ENCODE data around the gene GNAS. TPM values are rescaled to one million over a fixed set of nuclear protein-coding genes. Genes with fewer than 3 reads are reported as not detected.

GNAS gene
- total RNA-seq, 4 donors from 2014 or later = 513 to 854 (median 781) TPM

GRCh38 chr20:58850693-58851174 is 1.8 kb upstream of the GNAS start, which contains the start of gene GNAS-AS1:
GNAS-AS1 (minus strand) TSS chr20:58850902.
- in situ Hi-C loops (cut with MboI; ENCODE audit: low sequenced_read_pairs in 4 of 4) = loop anchor here in 3 of 4 donors (25.0 kb wide), 3 partner anchors 562 to 613 kb away; partner anchors contain the start of gene ANKRD60 (in 1 of the 3)
- peak; percentile 48 to 80 for DNase-seq
- no peak for TF ChIP-seq POLR2A (IDR thresholded peaks at IDR 0.05)
- TF ChIP-seq, protein P1, sequence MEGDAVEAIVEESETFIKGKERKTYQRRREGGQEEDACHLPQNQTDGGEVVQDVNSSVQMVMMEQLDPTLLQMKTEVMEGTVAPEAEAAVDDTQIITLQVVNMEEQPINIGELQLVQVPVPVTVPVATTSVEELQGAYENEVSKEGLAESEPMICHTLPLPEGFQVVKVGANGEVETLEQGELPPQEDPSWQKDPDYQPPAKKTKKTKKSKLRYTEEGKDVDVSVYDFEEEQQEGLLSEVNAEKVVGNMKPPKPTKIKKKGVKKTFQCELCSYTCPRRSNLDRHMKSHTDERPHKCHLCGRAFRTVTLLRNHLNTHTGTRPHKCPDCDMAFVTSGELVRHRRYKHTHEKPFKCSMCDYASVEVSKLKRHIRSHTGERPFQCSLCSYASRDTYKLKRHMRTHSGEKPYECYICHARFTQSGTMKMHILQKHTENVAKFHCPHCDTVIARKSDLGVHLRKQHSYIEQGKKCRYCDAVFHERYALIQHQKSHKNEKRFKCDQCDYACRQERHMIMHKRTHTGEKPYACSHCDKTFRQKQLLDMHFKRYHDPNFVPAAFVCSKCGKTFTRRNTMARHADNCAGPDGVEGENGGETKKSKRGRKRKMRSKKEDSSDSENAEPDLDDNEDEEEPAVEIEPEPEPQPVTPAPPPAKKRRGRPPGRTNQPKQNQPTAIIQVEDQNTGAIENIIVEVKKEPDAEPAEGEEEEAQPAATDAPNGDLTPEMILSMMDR (IDR thresholded peaks at IDR 0.05 in 4 of 5, conservative IDR thresholded peaks at IDR 0.05 in 1 of 5) = no peak
- Histone ChIP-seq H3K36me3 (no peaks in the 10 kb centered on the region), H3K27me3 (peaks cover 17 to 34% (median 26%) of the 10 kb centered on the region in 3 donors), H3K9me3 (no peaks in the 10 kb centered on the region), H3K4me3 (peak within 1 kb of the TSS; percentile 53 to 64 (median 58)), H3K27ac (peak within 1 kb of the TSS in 1 of 4 donors; percentile 44), H3K4me1 (no peaks in the 10 kb centered on the region)
- intact Hi-C loops (cut with DNase I; ENCODE audit: low total_unique reads) = loop anchor here (10.0 kb wide), 1 partner anchor 196 kb away; the partner anchor contains the start of gene STX16
- peak; percentile 50 to 63 for ATAC-seq

DNA sequence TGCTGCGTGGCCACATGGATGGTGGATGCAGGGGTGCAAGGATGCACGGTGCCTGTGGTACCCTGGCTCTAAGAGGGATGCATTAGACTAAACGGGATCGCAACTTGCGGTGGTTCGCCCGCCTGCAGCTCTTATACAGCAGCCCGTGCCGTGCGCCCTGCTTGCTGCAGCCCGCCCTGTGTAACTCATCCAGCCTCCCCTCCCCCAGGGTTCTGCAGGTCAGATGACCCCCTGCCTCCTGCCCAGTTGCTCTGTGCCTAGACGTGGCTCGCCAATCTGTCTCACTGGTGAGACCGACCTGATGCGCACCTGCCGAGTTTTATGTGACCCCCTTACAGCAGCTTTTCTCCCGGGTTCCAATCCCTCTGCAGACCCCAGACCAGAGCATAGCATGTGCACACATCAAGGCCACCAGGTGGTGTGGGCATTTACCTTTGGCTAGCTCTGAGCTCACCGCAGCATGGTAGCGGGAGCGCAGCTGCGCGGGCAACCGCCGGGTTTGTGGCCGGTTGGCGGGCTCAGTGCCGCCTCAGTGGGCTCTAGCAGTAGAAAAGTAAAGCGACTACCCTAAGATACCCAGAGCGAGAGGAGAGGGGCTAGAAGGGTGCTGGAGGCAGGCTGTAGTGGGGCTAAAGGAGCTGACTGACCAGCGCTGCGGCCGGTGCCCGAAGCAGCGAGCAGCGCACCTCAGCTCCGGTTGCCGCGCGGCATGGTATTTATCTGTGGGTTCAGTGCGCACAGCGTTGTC is 1.1 kb upstream of the GNAS start:
- peaks cover 23 to 38% (median 31%) of the 10 kb centered on the region in 3 donors for H3K27me3 ChIP-seq
- no peaks in the 10 kb centered on the region for H3K4me1 ChIP-seq
- intact Hi-C loops (cut with DNase I; ENCODE audit: low total_unique reads) (loop anchor here (10.0 kb wide), 1 partner anchor 197 kb away; the partner anchor contains the start of gene STX16), in situ Hi-C loops (cut with MboI; ENCODE audit: low sequenced_read_pairs in 4 of 4) (loop anchor here in 3 of 4 donors (25.0 kb wide), 3 partner anchors 561 to 614 kb away; partner anchors contain the start of gene ANKRD60 (in 1 of the 3))
- ATAC-seq (no peak), DNase-seq (no peak)
- H3K9me3 ChIP-seq = no peaks in the 10 kb centered on the region
- no peak overlapping the region for H3K27ac ChIP-seq
- H3K36me3 ChIP-seq = no peaks in the 10 kb centered on the region
- TF ChIP-seq, protein P1 (IDR thresholded peaks at IDR 0.05 in 4 of 5, conservative IDR thresholded peaks at IDR 0.05 in 1 of 5) = no peak
- TF ChIP-seq POLR2A (IDR thresholded peaks at IDR 0.05) = no peak
- H3K4me3 ChIP-seq = peak overlapping the region; percentile 53 to 64 (median 58)

GRCh38 chr20:58851969-58852458 is 502 bp upstream of the GNAS start:
- no peak for DNase-seq
- Histone ChIP-seq H3K27me3 (peaks cover 23 to 38% (median 36%) of the 10 kb centered on the region in 3 donors), H3K36me3 (no peaks in the 10 kb centered on the region), H3K27ac (no peak overlapping the region), H3K4me1 (no peaks in the 10 kb centered on the region), H3K4me3 (peak overlapping the region; percentile 53 to 64 (median 58)), H3K9me3 (no peaks in the 10 kb centered on the region)
- intact Hi-C loops (cut with DNase I; ENCODE audit: low total_unique reads) (loop anchor here (1.0 to 10.0 kb wide), 2 partner anchors 30 to 197 kb away; partner anchors contain the start of gene STX16), in situ Hi-C loops (cut with MboI; ENCODE audit: low sequenced_read_pairs in 4 of 4) (loop anchor here in 3 of 4 donors (25.0 kb wide), 3 partner anchors 560 to 615 kb away; partner anchors contain the start of gene ANKRD60 (in 1 of the 3))
- ATAC-seq = no peak
- TF ChIP-seq, protein P1 (IDR thresholded peaks at IDR 0.05 in 4 of 5, conservative IDR thresholded peaks at IDR 0.05 in 1 of 5) = no peak
- TF ChIP-seq POLR2A (IDR thresholded peaks at IDR 0.05) = no peak

- H3K27me3 ChIP-seq = peaks cover 29 to 40% (median 38%) of the 10 kb centered on the region in 3 donors
- in situ Hi-C loops (cut with MboI; ENCODE audit: low sequenced_read_pairs in 4 of 4) (loop anchor here in 3 of 4 donors (25.0 kb wide), 3 partner anchors 559 to 616 kb away; partner anchors contain the start of gene ANKRD60 (in 1 of the 3)), intact Hi-C loops (cut with DNase I; ENCODE audit: low total_unique reads) (loop anchor here (10.0 kb wide), 1 partner anchor 199 kb away; the partner anchor contains the start of gene STX16)
- H3K9me3 ChIP-seq = no peaks in the 10 kb centered on the region
- H3K36me3 ChIP-seq = no peaks in the 10 kb centered on the region
- DNase-seq = no peak
- H3K27ac ChIP-seq = no peak overlapping the region
- TF ChIP-seq, protein P1 (IDR thresholded peaks at IDR 0.05 in 4 of 5, conservative IDR thresholded peaks at IDR 0.05 in 1 of 5) = no peak
- TF ChIP-seq POLR2A (IDR thresholded peaks at IDR 0.05) = no peak
- H3K4me3 ChIP-seq = no peak overlapping the region
- no peaks in the 10 kb centered on the region for H3K4me1 ChIP-seq
- no peak for ATAC-seq
Observed at GRCh38 chr20:58853466-58853865, 950 bp downstream of the GNAS start.
